K562 (cell line): ENCODE data around the gene AFF1. TPM values are rescaled to one million over a fixed set of nuclear protein-coding genes. Genes with fewer than 3 reads are reported as not detected.

Experiments
- HMGN3 ChIP-seq: IDR thresholded peaks from 2 replicates; pipeline ENCODE4 v1.6.1; 2011; ENCODE audit warnings: borderline replicate concordance, low read depth, mild to moderate bottlenecking, mixed read lengths, low read length; ENCODE audit not compliant: insufficient read length; ENCODE audit errors: extremely low read depth
- HNRNPL ChIP-seq: fragments of 200-400 bp; formaldehyde crosslinking; IDR thresholded peaks from 2 replicates; pipeline ENCODE4 v1.6.1; 2017; ENCODE audit warnings: low read depth, mild to moderate bottlenecking, low read length
- MYBL2 ChIP-seq, 2 experiments: fragments of 450-650 bp in 1 of 2; sonication (generic) in 1 of 2; formaldehyde crosslinking in 1 of 2; IDR thresholded peaks; 2 replicates each; pipeline versions ENCODE4 v1.6.1 to v1.8.1; 2017 to 2022; ENCODE audit warnings: borderline replicate concordance in 1 of 2, inconsistent platforms in 1 of 2, low read depth in 1 of 2, mild to moderate bottlenecking in 1 of 2, missing genetic modification reagents in 1 of 2, moderate library complexity in 1 of 2
- NEUROD1 ChIP-seq: fragments of 150-350 bp; IDR thresholded peaks from 2 replicates; pipeline ENCODE4 v1.6.1; 2014; ENCODE audit warnings: borderline replicate concordance, low read length, low read depth; ENCODE audit not compliant: partially characterized antibody
- NFE2 ChIP-seq: IDR thresholded peaks from 2 replicates; pipeline ENCODE4 v1.6.1; 2014; ENCODE audit warnings: antibody characterized with exemption, low read depth
- POLR2A ChIP-seq: fragments of 450-650 bp; conservative IDR thresholded peaks from 2 replicates; pipeline ENCODE4 v1.6.1; 2016
- TRIM24 ChIP-seq, 2 experiments: fragments of 450-650 bp; IDR thresholded peaks; 2 replicates each; pipeline ENCODE4 v1.6.1; 2016
- ZNF644 ChIP-seq: fragments of 200-800 bp; sonication (Bioruptor generic); IDR thresholded peaks from 2 replicates; pipeline ENCODE4 v1.6.1; 2016; ENCODE audit warnings: low read depth, missing genetic modification characterization, missing compliant biosample characterization
- ZNF668 ChIP-seq: fragments of 250-450 bp; sonication (Bioruptor Pico); IDR thresholded peaks from 2 replicates; pipeline ENCODE4 v1.8.0; 2022; ENCODE audit warnings: mild to moderate bottlenecking, inconsistent platforms
- polyA plus RNA-seq, 8 experiments: library from polyadenylated mRNA; depleted of rRNA in 4 of 8; stranded (reverse) in 5 of 8; unstranded in 3 of 8; fragments of >200 nt; fragmentation: Nextera tagmentation in 2 of 8; fragmentation: Illumina TruSeq in 1 of 8; extraction: Ambion mirVana in 2 of 8; extraction: Trizol in 1 of 8; gene quantifications; 2 replicates each; pipeline versions ENCODE4 v1.2.1 to v1.2.3, GENCODE V29; 2011 to 2014; ENCODE audit warnings: inconsistent platforms in 1 of 8, missing spikeins in 1 of 8
- total RNA-seq, 7 experiments: library from RNA; depleted of rRNA in 6 of 7; stranded (reverse); fragments of >200 nt in 6 of 7; fragmentation: Illumina TruSeq in 2 of 7; extraction: Trizol in 2 of 7; gene quantifications; 2 replicates each; pipeline versions ENCODE4 v1.2.1 to v1.2.3, GENCODE V29; 2011 to 2021; ENCODE audit warnings: low replicate concordance in 1 of 7
- TF ChIP-seq, protein P1 (sequence below): sonication (generic); formaldehyde crosslinking; IDR thresholded peaks from 2 replicates; pipeline ENCODE4 v1.8.0; 2023; ENCODE audit warnings: missing genetic modification reagents, mild to moderate bottlenecking, borderline replicate concordance
- TF ChIP-seq, protein P2 (sequence below), 2 experiments: fragments of 450-650 bp; IDR thresholded peaks; 2 replicates each; pipeline ENCODE4 v1.6.1; 2016; ENCODE audit warnings: mild to moderate bottlenecking in 2 of 2, borderline replicate concordance in 1 of 2, low read depth in 1 of 2, moderate library complexity in 1 of 2

The AFF1 gene
- total and polyA plus RNA-seq, 9 of the 15 experiments (the other 6 are each of a cell fraction or from before 2014, with no cell fraction given): 4.1 to 47.5 (median 17.2) TPM

DNA sequence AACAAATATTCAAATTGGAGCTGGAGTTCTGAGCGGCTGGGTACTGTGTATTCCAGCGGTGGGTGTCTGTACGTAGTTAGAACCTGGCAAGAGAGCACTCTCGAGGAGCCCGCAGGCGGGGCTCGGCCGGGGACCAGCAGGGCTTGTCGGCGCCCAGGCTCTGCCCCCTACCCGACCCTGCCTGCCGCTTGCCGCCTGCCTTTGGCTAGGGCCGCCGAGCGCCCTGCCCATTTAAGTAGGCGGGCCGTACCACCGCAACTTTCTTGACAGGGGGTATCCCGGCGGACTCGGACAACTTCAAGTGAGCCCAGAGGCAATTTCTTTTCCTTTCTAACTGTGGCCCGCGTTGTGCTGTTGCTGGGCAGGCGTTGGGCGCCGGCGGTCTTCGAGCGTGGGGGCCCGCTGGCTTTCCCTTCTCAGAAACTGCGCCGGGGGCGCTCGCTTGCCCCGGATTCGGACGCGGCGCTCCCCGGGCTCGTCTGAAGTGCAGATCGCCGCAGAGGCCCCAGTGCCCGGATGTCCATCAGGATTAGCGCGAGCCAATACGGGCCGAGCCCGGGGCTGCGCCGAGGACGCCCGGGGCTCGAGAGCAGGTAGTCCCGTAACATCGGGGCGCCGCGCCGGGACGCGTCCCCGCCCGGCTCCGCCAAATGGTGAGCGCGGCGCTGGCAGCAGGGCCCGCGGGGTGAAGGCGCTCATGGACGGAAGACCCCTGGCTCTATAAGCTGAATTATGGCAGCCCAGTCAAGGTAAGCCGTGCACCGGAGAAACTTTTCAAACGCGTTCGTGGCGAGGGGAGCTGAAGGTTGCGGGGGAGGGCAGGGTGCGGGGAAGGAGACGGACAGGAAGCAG, 72.1 kb downstream of the AFF1 start (continued):
- TF ChIP-seq NEUROD1 (peak; percentile 82), MYBL2 (IDR thresholded peaks at IDR 0.05; ENCODE audit: low read depth) (no peak), MYBL2 (CRISPR knock-in tag; IDR thresholded peaks at IDR 0.05; ENCODE audit: borderline replicate concordance) (no peak), NFE2 (peak; percentile 88), TRIM24 (IDR thresholded peaks at IDR 0.05) (0 out of 4 replicates have a peak, but pooled peaks of 1 of the 2 experiments have one; percentile 65), POLR2A (peak; percentile 98), HMGN3 (peak; percentile 95), ZNF668 (CRISPR knock-in tag) (no peak), ZNF644 (tag) (0 out of 2 replicates have a peak, but pooled peaks have one; percentile 12), HNRNPL (peak; percentile 86; the same call in 1 of the 2 replicates)
- TF ChIP-seq, protein P1, sequence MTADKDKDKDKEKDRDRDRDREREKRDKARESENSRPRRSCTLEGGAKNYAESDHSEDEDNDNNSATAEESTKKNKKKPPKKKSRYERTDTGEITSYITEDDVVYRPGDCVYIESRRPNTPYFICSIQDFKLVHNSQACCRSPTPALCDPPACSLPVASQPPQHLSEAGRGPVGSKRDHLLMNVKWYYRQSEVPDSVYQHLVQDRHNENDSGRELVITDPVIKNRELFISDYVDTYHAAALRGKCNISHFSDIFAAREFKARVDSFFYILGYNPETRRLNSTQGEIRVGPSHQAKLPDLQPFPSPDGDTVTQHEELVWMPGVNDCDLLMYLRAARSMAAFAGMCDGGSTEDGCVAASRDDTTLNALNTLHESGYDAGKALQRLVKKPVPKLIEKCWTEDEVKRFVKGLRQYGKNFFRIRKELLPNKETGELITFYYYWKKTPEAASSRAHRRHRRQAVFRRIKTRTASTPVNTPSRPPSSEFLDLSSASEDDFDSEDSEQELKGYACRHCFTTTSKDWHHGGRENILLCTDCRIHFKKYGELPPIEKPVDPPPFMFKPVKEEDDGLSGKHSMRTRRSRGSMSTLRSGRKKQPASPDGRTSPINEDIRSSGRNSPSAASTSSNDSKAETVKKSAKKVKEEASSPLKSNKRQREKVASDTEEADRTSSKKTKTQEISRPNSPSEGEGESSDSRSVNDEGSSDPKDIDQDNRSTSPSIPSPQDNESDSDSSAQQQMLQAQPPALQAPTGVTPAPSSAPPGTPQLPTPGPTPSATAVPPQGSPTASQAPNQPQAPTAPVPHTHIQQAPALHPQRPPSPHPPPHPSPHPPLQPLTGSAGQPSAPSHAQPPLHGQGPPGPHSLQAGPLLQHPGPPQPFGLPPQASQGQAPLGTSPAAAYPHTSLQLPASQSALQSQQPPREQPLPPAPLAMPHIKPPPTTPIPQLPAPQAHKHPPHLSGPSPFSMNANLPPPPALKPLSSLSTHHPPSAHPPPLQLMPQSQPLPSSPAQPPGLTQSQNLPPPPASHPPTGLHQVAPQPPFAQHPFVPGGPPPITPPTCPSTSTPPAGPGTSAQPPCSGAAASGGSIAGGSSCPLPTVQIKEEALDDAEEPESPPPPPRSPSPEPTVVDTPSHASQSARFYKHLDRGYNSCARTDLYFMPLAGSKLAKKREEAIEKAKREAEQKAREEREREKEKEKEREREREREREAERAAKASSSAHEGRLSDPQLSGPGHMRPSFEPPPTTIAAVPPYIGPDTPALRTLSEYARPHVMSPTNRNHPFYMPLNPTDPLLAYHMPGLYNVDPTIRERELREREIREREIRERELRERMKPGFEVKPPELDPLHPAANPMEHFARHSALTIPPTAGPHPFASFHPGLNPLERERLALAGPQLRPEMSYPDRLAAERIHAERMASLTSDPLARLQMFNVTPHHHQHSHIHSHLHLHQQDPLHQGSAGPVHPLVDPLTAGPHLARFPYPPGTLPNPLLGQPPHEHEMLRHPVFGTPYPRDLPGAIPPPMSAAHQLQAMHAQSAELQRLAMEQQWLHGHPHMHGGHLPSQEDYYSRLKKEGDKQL: peak; percentile 78; the same call in 1 of the 2 replicates
- TF ChIP-seq, protein P2, sequence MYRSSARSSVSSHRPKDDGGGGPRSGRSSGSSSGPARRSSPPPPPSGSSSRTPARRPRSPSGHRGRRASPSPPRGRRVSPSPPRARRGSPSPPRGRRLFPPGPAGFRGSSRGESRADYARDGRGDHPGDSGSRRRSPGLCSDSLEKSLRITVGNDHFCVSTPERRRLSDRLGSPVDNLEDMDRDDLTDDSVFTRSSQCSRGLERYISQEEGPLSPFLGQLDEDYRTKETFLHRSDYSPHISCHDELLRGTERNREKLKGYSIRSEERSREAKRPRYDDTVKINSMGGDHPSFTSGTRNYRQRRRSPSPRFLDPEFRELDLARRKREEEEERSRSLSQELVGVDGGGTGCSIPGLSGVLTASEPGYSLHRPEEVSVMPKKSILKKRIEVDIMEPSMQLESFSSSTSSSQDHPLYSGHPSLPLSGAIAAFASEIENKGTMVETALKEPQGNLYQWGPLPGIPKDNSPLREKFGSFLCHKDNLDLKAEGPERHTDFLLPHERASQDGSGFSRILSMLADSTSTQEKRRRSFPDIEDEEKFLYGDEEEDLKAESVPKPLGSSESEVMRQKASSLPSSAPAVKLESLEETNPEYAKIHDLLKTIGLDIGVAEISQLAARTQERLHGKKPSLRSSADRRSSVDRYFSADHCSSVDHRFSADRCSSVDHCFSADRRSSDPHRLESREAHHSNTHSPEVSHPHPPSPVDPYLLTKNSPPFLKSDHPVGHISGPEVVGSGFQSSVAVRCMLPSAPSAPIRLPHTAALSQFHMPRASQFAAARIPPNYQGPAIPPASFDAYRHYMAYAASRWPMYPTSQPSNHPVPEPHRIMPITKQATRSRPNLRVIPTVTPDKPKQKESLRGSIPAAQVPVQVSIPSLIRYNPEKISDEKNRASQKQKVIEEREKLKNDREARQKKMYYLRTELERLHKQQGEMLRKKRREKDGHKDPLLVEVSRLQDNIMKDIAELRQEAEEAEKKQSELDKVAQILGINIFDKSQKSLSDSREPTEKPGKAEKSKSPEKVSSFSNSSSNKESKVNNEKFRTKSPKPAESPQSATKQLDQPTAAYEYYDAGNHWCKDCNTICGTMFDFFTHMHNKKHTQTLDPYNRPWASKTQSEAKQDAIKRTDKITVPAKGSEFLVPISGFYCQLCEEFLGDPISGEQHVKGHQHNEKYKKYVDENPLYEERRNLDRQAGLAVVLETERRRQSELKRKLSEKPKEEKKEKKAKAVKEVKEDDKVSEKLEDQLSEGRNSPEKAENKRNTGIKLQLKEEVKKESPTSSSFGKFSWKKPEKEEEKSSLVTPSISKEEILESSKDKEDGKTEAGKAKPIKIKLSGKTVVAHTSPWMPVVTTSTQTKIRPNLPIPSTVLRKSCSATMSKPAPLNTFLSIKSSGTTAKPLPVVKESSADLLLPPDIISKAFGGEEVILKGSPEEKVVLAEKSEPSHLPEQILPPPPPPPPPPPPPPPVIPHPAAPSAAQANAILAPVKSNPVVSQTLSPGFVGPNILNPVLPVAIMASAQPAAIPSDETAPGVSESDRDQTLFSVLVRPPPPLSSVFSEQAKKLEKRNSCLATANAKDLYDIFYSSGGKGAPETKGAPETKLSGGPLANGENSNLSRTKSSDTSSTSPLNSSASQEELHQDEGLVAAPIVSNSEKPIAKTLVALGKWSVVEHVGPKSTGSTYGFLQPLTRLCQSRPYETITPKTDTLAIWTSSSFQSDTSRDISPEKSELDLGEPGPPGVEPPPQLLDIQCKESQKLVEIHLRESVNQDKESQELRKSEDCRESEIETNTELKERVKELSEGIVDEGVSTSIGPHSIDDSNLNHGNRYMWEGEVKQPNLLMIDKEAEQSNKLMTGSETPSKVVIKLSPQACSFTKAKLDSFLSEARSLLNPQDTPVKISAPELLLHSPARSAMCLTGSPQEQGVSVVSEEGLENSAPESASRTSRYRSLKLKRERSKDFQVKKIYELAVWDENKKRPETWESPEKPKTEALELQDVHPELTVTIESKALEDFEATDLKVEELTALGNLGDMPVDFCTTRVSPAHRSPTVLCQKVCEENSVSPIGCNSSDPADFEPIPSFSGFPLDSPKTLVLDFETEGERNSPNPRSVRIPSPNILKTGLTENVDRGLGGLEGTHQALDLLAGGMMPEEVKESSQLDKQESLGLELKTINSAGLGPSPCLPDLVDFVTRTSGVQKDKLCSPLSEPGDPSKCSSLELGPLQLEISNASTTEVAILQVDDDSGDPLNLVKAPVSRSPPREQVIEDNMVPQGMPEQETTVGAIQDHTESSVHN (IDR thresholded peaks at IDR 0.05; ENCODE audit: borderline replicate concordance in 1 of 2, low read depth in 1 of 2): no peak
